Measurements from ENCODE around the gene HIVEP3.

HIVEP3 gene

GRCh38 chr1:41882486-41882885 lies 36.2 kb downstream of the HIVEP3 start:
- no peak for DNase-seq (ENCODE audit: low read depth)
- H3K4me3 ChIP-seq (ENCODE audit: low read depth, low read length): no peak overlapping the region
- TF ChIP-seq, protein P1, sequence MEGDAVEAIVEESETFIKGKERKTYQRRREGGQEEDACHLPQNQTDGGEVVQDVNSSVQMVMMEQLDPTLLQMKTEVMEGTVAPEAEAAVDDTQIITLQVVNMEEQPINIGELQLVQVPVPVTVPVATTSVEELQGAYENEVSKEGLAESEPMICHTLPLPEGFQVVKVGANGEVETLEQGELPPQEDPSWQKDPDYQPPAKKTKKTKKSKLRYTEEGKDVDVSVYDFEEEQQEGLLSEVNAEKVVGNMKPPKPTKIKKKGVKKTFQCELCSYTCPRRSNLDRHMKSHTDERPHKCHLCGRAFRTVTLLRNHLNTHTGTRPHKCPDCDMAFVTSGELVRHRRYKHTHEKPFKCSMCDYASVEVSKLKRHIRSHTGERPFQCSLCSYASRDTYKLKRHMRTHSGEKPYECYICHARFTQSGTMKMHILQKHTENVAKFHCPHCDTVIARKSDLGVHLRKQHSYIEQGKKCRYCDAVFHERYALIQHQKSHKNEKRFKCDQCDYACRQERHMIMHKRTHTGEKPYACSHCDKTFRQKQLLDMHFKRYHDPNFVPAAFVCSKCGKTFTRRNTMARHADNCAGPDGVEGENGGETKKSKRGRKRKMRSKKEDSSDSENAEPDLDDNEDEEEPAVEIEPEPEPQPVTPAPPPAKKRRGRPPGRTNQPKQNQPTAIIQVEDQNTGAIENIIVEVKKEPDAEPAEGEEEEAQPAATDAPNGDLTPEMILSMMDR (IDR thresholded peaks at IDR 0.05; ENCODE audit: insufficient read depth, low read depth, low read length, missing control alignments): no peak

- H3K4me3 ChIP-seq (ENCODE audit: low read depth, low read length): no peak overlapping the region
- TF ChIP-seq, protein P1 (IDR thresholded peaks at IDR 0.05; ENCODE audit: insufficient read depth, low read depth, low read length, missing control alignments): no peak
- DNase-seq (ENCODE audit: low read depth): no peak
These were observed 36.6 kb downstream of the HIVEP3 start for GRCh38 chr1:41882068-41882477.

GRCh38 chr1:41880950-41881885 lies 37.5 kb downstream of the HIVEP3 start:
- no peak overlapping the region for H3K4me3 ChIP-seq (ENCODE audit: low read depth, low read length)
- DNase-seq (ENCODE audit: low read depth): no peak
- TF ChIP-seq, protein P1 (IDR thresholded peaks at IDR 0.05; ENCODE audit: insufficient read depth, low read depth, low read length, missing control alignments): no peak

GRCh38 chr1:41880261-41880660 lies 38.5 kb downstream of the HIVEP3 start:
- DNase-seq (ENCODE audit: low read depth): no peak
- H3K4me3 ChIP-seq (ENCODE audit: low read depth, low read length): no peak overlapping the region

DNA sequence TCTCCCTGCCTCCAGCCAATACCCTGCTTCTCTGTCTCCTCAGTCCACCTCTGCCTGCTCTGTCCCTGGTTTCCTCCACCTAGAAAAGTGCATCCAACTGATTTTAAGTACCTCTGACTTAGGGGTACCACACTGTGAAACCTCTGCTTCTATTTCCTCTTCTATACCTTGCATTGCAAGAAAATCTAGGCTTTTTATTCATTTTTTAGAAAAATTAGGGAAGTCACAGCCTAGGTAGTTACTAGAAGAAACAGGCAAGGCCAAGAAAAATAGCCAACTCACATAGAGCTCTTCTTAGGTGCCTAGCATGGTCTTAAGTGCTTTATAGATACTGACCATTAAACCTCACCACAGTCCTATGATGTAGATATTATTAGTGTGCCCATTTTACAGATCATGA lies 39.1 kb downstream of the HIVEP3 start:
- TF ChIP-seq, protein P1 (IDR thresholded peaks at IDR 0.05; ENCODE audit: insufficient read depth, low read depth, low read length, missing control alignments): no peak
- H3K4me3 ChIP-seq (ENCODE audit: low read depth, low read length): no peak overlapping the region
- no peak for DNase-seq (ENCODE audit: low read depth)

More at GRCh38 chr1:41880261-41880660, 38.5 kb downstream of the HIVEP3 start:
- TF ChIP-seq, protein P1 (IDR thresholded peaks at IDR 0.05; ENCODE audit: insufficient read depth, low read depth, low read length, missing control alignments): no peak

DNA sequence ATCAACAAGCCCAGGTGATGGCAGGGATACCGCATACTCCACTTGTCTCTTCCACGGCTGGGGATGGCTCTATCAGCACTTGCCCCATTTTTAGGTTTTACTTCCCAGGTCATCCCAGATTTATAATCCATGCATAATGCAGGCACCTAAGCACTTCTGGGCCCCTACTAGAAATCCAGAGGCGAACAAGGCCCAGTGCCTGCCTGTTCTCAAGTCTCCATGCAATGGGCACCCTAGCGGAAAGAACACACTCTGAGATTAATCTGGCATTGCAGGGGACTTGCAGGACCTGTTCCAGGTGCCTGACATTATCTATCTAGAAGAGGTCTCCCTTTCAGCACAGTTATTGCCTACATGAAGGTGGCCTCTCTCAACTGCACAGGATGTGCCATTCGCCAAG lies 39.8 kb downstream of the HIVEP3 start:
- DNase-seq (ENCODE audit: low read depth): no peak
- no peak overlapping the region for H3K4me3 ChIP-seq (ENCODE audit: low read depth, low read length)
- TF ChIP-seq, protein P1 (IDR thresholded peaks at IDR 0.05; ENCODE audit: insufficient read depth, low read depth, low read length, missing control alignments): no peak

Data from GM12865 (cell line).